ENCODE measurements around the gene NOS3. TPM values are rescaled to one million over a fixed set of nuclear protein-coding genes. Genes with fewer than 3 reads are reported as not detected.

The NOS3 gene
- total RNA-seq, 1 experiment from 2014 or later = 0.66 TPM

DNA sequence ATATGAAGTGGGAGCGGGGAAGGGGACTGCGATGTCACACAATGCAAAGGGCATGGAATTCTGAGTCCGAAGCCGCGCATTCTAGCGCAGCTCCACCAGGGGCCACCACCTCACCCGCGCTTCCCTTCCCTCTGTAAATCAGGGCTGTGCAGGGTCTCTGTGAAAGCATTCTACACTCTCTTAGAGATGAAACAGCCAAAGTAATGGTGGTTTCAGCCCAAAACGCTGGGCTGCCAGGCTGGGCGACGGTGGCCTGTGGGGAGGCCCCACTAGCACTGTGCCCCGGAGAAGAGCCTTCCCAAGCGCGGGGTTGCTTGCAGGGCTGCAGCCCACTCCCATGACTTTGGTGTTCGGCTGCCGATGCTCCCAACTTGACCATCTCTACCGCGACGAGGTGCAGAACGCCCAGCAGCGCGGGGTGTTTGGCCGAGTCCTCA, 22.1 kb downstream of the NOS3 start:
- CTCF ChIA-PET = no interaction called here
- intact Hi-C loops (cut with micrococcal nuclease) = no loop called here
- ATAC-seq = peak; percentile 49
- TF ChIP-seq EZH2phosphoT487 (IDR thresholded peaks at IDR 0.05; ENCODE audit: borderline replicate concordance, low read length) (no peak), EZH2 (IDR thresholded peaks at IDR 0.05; ENCODE audit: low read length, unreplicated experiment) (no peak)
- TF ChIP-seq, protein P1, sequence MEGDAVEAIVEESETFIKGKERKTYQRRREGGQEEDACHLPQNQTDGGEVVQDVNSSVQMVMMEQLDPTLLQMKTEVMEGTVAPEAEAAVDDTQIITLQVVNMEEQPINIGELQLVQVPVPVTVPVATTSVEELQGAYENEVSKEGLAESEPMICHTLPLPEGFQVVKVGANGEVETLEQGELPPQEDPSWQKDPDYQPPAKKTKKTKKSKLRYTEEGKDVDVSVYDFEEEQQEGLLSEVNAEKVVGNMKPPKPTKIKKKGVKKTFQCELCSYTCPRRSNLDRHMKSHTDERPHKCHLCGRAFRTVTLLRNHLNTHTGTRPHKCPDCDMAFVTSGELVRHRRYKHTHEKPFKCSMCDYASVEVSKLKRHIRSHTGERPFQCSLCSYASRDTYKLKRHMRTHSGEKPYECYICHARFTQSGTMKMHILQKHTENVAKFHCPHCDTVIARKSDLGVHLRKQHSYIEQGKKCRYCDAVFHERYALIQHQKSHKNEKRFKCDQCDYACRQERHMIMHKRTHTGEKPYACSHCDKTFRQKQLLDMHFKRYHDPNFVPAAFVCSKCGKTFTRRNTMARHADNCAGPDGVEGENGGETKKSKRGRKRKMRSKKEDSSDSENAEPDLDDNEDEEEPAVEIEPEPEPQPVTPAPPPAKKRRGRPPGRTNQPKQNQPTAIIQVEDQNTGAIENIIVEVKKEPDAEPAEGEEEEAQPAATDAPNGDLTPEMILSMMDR (conservative IDR thresholded peaks at IDR 0.05; ENCODE audit: low read depth, low read length) = peak; percentile 63
- no peaks in the 10 kb centered on the region for H3K9me2 ChIP-seq (replicated peaks; ENCODE audit: low read length)
- H2AFZ ChIP-seq (ENCODE audit: low read length) = no peak overlapping the region
- no peaks in the 10 kb centered on the region for H3K27me3 ChIP-seq (ENCODE audit: low read length)
- peaks cover 5% of the 10 kb centered on the region; the same call in 1 of the 2 replicates for H3K4me1 ChIP-seq (ENCODE audit: insufficient read depth, low read length)
- POLR2A ChIA-PET (ENCODE audit: unreplicated experiment) = no interaction called here
- H3K9me3 ChIP-seq (ENCODE audit: low read length) = no peaks in the 10 kb centered on the region
- no peak overlapping the region for H3K9ac ChIP-seq (ENCODE audit: low read length)
- no peaks in the 10 kb centered on the region for H3K36me3 ChIP-seq (ENCODE audit: low read depth, low read length)
- H4K20me1 ChIP-seq (ENCODE audit: low read length) = no peaks in the 10 kb centered on the region
- no peak overlapping the region for H3K4me3 ChIP-seq (ENCODE audit: low read length)
- H3K27ac ChIP-seq (ENCODE audit: low read length) = no peak overlapping the region
- peak; percentile 35 for DNase-seq
- no TSS peak for BruUV-seq (replicated peaks)
- H3K79me2 ChIP-seq (ENCODE audit: low read length) = no peaks in the 10 kb centered on the region
- H3K4me2 ChIP-seq (ENCODE audit: low read length) = peak overlapping the region; percentile 81; the same call in 1 of the 2 replicates
- no peaks in the 10 kb centered on the region for H3F3A ChIP-seq (ENCODE audit: low read length, unreplicated experiment)

DNA sequence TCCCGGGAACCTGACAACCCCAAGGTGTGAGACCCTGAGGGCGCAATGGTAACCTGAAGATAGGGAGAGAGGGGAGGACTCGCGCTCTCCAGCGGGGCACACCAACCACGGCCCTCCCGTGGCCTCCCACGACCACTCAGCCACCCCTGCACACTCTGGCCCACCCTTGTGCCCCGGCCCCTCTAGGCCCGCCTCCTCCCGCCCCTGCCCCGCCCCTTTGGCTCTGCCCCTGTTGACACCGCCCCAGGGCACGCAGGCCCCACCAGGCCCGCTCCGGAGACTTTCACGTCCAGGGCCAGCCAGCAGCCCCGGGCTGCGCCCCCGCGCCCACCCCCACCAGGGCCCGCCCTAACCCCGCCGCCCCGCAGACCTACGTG, 22.5 kb downstream of the NOS3 start:
- no peaks in the 10 kb centered on the region for H3K27me3 ChIP-seq (ENCODE audit: low read length)

More for the DNA sequence above, 22.5 kb downstream of the NOS3 start:
- ATAC-seq (peak; percentile 8), DNase-seq (no peak)
- no peak overlapping the region for H3K9ac ChIP-seq (ENCODE audit: low read length)
- H3K79me2 ChIP-seq (ENCODE audit: low read length) = no peaks in the 10 kb centered on the region
- no peak overlapping the region for H2AFZ ChIP-seq (ENCODE audit: low read length)
- TF ChIP-seq EZH2 (IDR thresholded peaks at IDR 0.05; ENCODE audit: low read length, unreplicated experiment) (no peak), EZH2phosphoT487 (IDR thresholded peaks at IDR 0.05; ENCODE audit: borderline replicate concordance, low read length) (no peak)
- TF ChIP-seq, protein P1 (conservative IDR thresholded peaks at IDR 0.05; ENCODE audit: low read depth, low read length) = no peak
- H3K9me3 ChIP-seq (ENCODE audit: low read length) = no peaks in the 10 kb centered on the region
- no peaks in the 10 kb centered on the region for H4K20me1 ChIP-seq (ENCODE audit: low read length)
- H3K4me2 ChIP-seq (ENCODE audit: low read length) = peak overlapping the region; percentile 81
- H3K27ac ChIP-seq (ENCODE audit: low read length) = no peak overlapping the region
- H3K4me1 ChIP-seq (ENCODE audit: insufficient read depth, low read length) = peaks cover 8% of the 10 kb centered on the region; the same call in 1 of the 2 replicates
- H3K9me2 ChIP-seq (replicated peaks; ENCODE audit: low read length) = no peaks in the 10 kb centered on the region
- intact Hi-C loops (cut with micrococcal nuclease) = no loop called here
- H3K36me3 ChIP-seq (ENCODE audit: low read depth, low read length) = no peaks in the 10 kb centered on the region
- no peak overlapping the region; the same call in 1 of the 2 replicates for H3K4me3 ChIP-seq (ENCODE audit: low read length)
- ChIA-PET POLR2A (ENCODE audit: unreplicated experiment) (interaction anchor here (0.6 kb wide), 1 partner anchor 67 kb away, joined by 5 read pairs; the partner anchor contains the start of gene FASTK), CTCF (interaction anchor here (0.7 to 1.2 kb wide), 4 partner anchors 11 to 81 kb away, joined by 3 to 11 read pairs (median 7); partner anchors contain the start of gene ATG9B)
- no peaks in the 10 kb centered on the region for H3F3A ChIP-seq (ENCODE audit: low read length, unreplicated experiment)
- BruUV-seq (replicated peaks) = no TSS peak
